Esophagus muscularis mucosa (tissue), 4 donors: ENCODE results near the gene JSRP1.

Experiments used
- EP300 ChIP-seq: sonication (generic); formaldehyde crosslinking; IDR thresholded peaks from one replicate; pipeline ENCODE4 v1.6.1; 2017; ENCODE audit warnings: antibody characterized with exemption
- POLR2A ChIP-seq: fragments of 450-650 bp; IDR thresholded peaks from one replicate; pipeline ENCODE4 v1.6.1; 2017; ENCODE audit warnings: antibody characterized with exemption, moderate library complexity, mild to moderate bottlenecking, low read depth
- POLR2AphosphoS5 ChIP-seq, 2 donors: sonication (generic); formaldehyde crosslinking; IDR thresholded peaks; one replicate each; pipeline ENCODE4 v1.6.1; 2017; ENCODE audit warnings: antibody characterized with exemption in 2 of 2
- TF ChIP-seq, protein P1 (sequence below), 3 experiments: fragments of 200-600 bp in 2 of 3; fragments of 450-650 bp in 1 of 3; sonication (generic) in 2 of 3; IDR thresholded peaks; one replicate each; pipeline ENCODE4 v1.5.1; 2017 to 2019; ENCODE audit warnings: antibody characterized with exemption in 3 of 3, mild to moderate bottlenecking in 2 of 3, moderate library complexity in 1 of 3

DNA sequence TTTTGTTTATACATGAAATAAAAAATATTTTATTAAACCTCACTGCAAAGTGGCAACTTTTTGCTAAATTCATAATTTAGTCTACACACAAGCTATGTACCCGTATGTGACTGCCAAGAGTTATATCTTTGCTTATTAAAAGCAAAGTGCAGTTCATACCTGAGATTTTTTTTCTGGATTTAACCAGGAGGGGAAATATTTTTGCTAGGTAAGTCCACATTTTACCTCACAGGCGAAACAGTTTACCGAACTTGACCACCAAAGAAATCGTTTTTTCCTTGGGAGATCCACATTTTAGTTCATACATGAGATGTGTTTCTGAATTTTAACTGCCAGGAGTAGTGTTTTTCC lies 12.2 kb upstream of the JSRP1 start:
- TF ChIP-seq, protein P1, sequence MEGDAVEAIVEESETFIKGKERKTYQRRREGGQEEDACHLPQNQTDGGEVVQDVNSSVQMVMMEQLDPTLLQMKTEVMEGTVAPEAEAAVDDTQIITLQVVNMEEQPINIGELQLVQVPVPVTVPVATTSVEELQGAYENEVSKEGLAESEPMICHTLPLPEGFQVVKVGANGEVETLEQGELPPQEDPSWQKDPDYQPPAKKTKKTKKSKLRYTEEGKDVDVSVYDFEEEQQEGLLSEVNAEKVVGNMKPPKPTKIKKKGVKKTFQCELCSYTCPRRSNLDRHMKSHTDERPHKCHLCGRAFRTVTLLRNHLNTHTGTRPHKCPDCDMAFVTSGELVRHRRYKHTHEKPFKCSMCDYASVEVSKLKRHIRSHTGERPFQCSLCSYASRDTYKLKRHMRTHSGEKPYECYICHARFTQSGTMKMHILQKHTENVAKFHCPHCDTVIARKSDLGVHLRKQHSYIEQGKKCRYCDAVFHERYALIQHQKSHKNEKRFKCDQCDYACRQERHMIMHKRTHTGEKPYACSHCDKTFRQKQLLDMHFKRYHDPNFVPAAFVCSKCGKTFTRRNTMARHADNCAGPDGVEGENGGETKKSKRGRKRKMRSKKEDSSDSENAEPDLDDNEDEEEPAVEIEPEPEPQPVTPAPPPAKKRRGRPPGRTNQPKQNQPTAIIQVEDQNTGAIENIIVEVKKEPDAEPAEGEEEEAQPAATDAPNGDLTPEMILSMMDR (IDR thresholded peaks at IDR 0.05), result no peak
- TF ChIP-seq EP300, result no peak
- TF ChIP-seq POLR2A, result no peak
- TF ChIP-seq POLR2AphosphoS5 (IDR thresholded peaks at IDR 0.05), result no peak
